Panc1 (cell line): ENCODE data around the gene SPATC1L. TPM values are rescaled to one million over a fixed set of nuclear protein-coding genes. Genes with fewer than 3 reads are reported as not detected.

Source experiments
- ATAC-seq: fragments of 200-7000 bp; cut with Tn5 transposase; 2 replicates; pipeline ENCODE4 v1.9.1; 2020; ENCODE audit warnings: mild to moderate bottlenecking, moderate library complexity
- BruUV-seq: library from RNA; stranded (reverse); fragments of 400-500 nt; replicated peaks from 2 replicates; lab custom pipeline; 2021; lab: Mats Ljungman, UMichigan
- CTCF ChIA-PET: fragments of 300-600 bp; sonication (Branson Sonifier 250); formaldehyde crosslinking; loops from one replicate; lab custom pipeline; 2022; ENCODE audit warnings: antibody characterized with exemption; lab: Charles Lee
- POLR2A ChIA-PET: fragments of 300-600 bp; sonication (Branson Sonifier 250); formaldehyde crosslinking; loops from one replicate; lab custom pipeline; 2022; ENCODE audit warnings: antibody characterized with exemption; lab: Charles Lee
- DNase-seq: peaks from one replicate; pipeline ENCODE4 v3.0.0-alpha.2; 2010; ENCODE audit warnings: low read depth, low spot score
- H3K27ac ChIP-seq: 2 replicates; pipeline ENCODE4 v1.5.1; 2011; ENCODE audit warnings: mild to moderate bottlenecking, low read length, inconsistent platforms
- H3K27me3 ChIP-seq: fragments of 200-500 bp; sonication (Bioruptor generic); 2 replicates; pipeline ENCODE4 v1.6.0; 2014; ENCODE audit warnings: low read length, inconsistent platforms; ENCODE audit not compliant: control insufficient read depth, insufficient read depth
- H3K36me3 ChIP-seq: fragments of 200-500 bp; sonication (Bioruptor generic); 2 replicates; pipeline ENCODE4 v1.5.1; 2014; ENCODE audit warnings: inconsistent platforms, mild to moderate bottlenecking, low read length, moderate library complexity; ENCODE audit not compliant: control insufficient read depth, insufficient read depth
- H3K4me1 ChIP-seq: 2 replicates; pipeline ENCODE4 v1.5.1; 2011; ENCODE audit warnings: inconsistent platforms, mild to moderate bottlenecking, low read length, moderate library complexity; ENCODE audit not compliant: control insufficient read depth, insufficient read depth
- H3K4me3 ChIP-seq, 2 experiments: 2 replicates each; pipeline ENCODE4 v1.5.1; 2011 to 2012; ENCODE audit warnings: low read depth in 2 of 2, low read length in 2 of 2, mild to moderate bottlenecking in 2 of 2, inconsistent platforms in 1 of 2, moderate library complexity in 1 of 2
- H3K9me3 ChIP-seq: fragments of 200-500 bp; sonication (Bioruptor generic); 2 replicates; pipeline ENCODE4 v1.5.1; 2014; ENCODE audit warnings: low read depth, mild to moderate bottlenecking, inconsistent platforms, low read length, moderate library complexity; ENCODE audit not compliant: control insufficient read depth, insufficient read depth
- CTCF ChIP-seq: fragments of 450-650 bp; IDR thresholded peaks from 2 replicates; pipeline ENCODE4 v1.5.1; 2017; ENCODE audit warnings: mild to moderate bottlenecking
- POLR2AphosphoS5 ChIP-seq: IDR thresholded peaks from 2 replicates; pipeline ENCODE4 v1.6.1; 2012; ENCODE audit warnings: mild to moderate bottlenecking, low read depth, low read length, moderate library complexity
- REST ChIP-seq, 2 experiments: IDR thresholded peaks; 2 replicates each; pipeline ENCODE4 v1.6.1; 2011 to 2012; ENCODE audit warnings: low read depth in 2 of 2, control low read depth in 1 of 2, low read length in 1 of 2, mild to moderate bottlenecking in 1 of 2, moderate library complexity in 1 of 2; ENCODE audit not compliant: insufficient read depth in 1 of 2
- SIN3A ChIP-seq: IDR thresholded peaks from 2 replicates; pipeline ENCODE4 v1.6.1; 2012; ENCODE audit warnings: low read depth, mild to moderate bottlenecking, low read length, moderate library complexity, borderline replicate concordance; ENCODE audit not compliant: insufficient read depth
- TCF7L2 ChIP-seq: IDR thresholded peaks from 2 replicates; pipeline ENCODE4 v1.6.1; 2011; ENCODE audit warnings: mild to moderate bottlenecking, low read depth, low read length, inconsistent platforms
- in situ Hi-C: cut with HindIII; loops from 2 replicates; pipeline ENCODE4 v1.10.0; 2016; ENCODE audit warnings: low sequenced_read_pairs, low pct_unique_long_range_greater_than_20kb
- intact Hi-C: fragments of 100-400 bp; cut with micrococcal nuclease; formaldehyde crosslinking; loops from one replicate; pipeline ENCODE4 v1.10.0; 2022; ENCODE audit not compliant: unreplicated experiment
- total RNA-seq: library from RNA; stranded (reverse); gene quantifications from one replicate; pipeline ENCODE4 v1.2.1, GENCODE V29; 2021; ENCODE audit not compliant: unreplicated experiment

The SPATC1L gene
- total RNA-seq, 1 experiment from 2014 or later, result 0.26 TPM

DNA sequence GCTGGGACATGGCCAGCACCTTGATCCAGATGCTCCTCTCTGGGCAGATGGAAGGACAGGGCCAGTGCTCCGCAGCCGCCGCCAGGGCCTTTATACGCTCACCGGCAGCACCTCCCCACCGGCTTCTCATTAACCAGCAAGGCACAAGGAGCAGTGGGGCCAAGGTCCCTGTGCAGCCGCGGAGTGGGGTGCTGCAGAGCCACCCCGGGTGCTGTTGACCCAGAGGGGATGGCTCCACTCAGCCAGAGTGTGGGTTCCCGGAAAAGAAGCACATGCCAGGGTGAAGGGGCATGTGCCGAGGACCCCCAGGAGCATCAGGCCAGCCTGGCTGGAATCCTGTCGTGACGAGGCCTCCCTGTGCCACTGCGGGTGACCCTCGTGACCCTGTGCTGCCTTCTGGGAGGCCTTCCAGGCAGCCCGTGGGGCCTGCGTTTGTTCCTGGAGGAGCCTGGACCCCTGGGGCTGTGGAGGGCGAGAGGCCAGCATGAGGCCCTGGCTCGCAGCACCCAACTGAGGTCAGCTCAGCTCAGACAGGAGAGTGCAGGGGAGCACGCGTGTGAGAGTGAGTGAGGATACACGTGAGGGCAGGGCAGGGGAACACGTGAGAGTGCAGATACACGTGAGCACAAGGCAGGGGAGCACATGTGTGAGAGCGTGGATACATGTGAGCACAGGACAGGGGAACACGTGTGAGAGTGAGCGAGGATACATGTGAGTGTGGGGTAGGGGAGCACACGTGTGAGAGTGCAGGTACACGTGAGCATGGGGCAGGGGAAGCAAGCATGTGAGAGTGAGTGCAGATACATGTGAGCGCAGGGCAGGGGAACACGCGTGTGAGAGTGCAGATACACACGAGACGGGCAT, 28.5 kb downstream of the SPATC1L start, which contains the start of gene FTCD:
TSS of gene FTCD (minus strand) at position 66 of the 864 bp plus-strand sequence. CDS start at position 10, 56 bp downstream.
- in situ Hi-C loops, result no loop called here
- CTCF ChIA-PET, result no interaction called here

More for the DNA sequence above, 28.5 kb downstream of the SPATC1L start, which contains the start of gene FTCD:
- TF ChIP-seq POLR2AphosphoS5 (no peak), REST (IDR thresholded peaks at IDR 0.05; ENCODE audit: insufficient read depth in 1 of 2, low read depth in 2 of 2, low read length in 1 of 2) (no peak), SIN3A (no peak), CTCF (no peak), TCF7L2 (no peak)
- BruUV-seq, result no TSS peak
- no peak within 1 kb of the TSS for H3K4me3 ChIP-seq
- intact Hi-C loops, result no loop called here
- no peaks in the 10 kb centered on the region for H3K27me3 ChIP-seq
- POLR2A ChIA-PET, result no interaction called here
- no peak within 1 kb of the TSS for H3K27ac ChIP-seq
- H3K4me1 ChIP-seq, result no peaks in the 10 kb centered on the region
- H3K9me3 ChIP-seq, result no peaks in the 10 kb centered on the region
- no peak for ATAC-seq
- no peaks in the 10 kb centered on the region for H3K36me3 ChIP-seq
- no peak for DNase-seq
